ENCODE measurements around the gene DIAPH1. TPM values are rescaled to one million over a fixed set of nuclear protein-coding genes. Genes with fewer than 3 reads are reported as not detected.

The DIAPH1 gene
- total RNA-seq, 1 donor from 2014 or later = 149 TPM

DNA sequence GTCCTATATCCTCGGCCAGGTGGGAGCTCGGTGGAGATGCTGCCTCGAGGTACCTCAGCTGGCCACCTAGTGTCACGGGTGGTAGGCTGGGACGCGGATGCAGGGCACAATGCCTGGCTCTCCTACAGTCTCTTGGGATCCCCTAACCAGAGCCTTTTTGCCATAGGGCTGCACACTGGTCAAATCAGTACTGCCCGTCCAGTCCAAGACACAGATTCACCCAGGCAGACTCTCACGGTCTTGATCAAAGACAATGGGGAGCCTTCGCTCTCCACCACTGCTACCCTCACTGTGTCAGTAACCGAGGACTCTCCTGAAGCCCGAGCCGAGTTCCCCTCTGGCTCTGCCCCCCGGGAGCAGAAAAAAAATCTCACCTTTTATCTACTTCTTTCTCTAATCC is 141.0 kb downstream of the DIAPH1 start:
- no peak overlapping the region for H3K4me3 Mint-ChIP-seq (ENCODE audit: unreplicated experiment)
- peaks cover 2% of the 10 kb centered on the region for H3K27me3 Mint-ChIP-seq (ENCODE audit: unreplicated experiment)
- peaks cover 33% of the 10 kb centered on the region for H3K4me1 Mint-ChIP-seq (ENCODE audit: unreplicated experiment)
- no peaks in the 10 kb centered on the region for H3K9me3 Mint-ChIP-seq (ENCODE audit: unreplicated experiment)
- DNase-seq (ENCODE audit: low spot score) = no peak
- H3K27ac Mint-ChIP-seq (ENCODE audit: unreplicated experiment) = no peak overlapping the region
- H3K36me3 Mint-ChIP-seq (ENCODE audit: low read depth, unreplicated experiment) = peaks cover 32% of the 10 kb centered on the region
- TF ChIP-seq, protein P1, sequence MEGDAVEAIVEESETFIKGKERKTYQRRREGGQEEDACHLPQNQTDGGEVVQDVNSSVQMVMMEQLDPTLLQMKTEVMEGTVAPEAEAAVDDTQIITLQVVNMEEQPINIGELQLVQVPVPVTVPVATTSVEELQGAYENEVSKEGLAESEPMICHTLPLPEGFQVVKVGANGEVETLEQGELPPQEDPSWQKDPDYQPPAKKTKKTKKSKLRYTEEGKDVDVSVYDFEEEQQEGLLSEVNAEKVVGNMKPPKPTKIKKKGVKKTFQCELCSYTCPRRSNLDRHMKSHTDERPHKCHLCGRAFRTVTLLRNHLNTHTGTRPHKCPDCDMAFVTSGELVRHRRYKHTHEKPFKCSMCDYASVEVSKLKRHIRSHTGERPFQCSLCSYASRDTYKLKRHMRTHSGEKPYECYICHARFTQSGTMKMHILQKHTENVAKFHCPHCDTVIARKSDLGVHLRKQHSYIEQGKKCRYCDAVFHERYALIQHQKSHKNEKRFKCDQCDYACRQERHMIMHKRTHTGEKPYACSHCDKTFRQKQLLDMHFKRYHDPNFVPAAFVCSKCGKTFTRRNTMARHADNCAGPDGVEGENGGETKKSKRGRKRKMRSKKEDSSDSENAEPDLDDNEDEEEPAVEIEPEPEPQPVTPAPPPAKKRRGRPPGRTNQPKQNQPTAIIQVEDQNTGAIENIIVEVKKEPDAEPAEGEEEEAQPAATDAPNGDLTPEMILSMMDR (IDR thresholded peaks at IDR 0.05; ENCODE audit: unreplicated experiment) = no peak

DNA sequence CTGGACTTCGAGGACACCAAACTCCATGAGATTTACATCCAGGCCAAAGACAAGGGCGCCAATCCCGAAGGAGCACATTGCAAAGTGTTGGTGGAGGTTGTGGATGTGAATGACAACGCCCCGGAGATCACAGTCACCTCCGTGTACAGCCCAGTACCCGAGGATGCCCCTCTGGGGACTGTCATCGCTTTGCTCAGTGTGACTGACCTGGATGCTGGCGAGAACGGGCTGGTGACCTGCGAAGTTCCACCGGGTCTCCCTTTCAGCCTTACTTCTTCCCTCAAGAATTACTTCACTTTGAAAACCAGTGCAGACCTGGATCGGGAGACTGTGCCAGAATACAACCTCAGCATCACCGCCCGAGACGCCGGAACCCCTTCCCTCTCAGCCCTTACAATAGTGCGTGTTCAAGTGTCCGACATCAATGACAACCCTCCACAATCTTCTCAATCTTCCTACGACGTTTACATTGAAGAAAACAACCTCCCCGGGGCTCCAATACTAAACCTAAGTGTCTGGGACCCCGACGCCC is 141.7 kb downstream of the DIAPH1 start:
- no peak overlapping the region for H3K27ac Mint-ChIP-seq (ENCODE audit: unreplicated experiment)
- H3K36me3 Mint-ChIP-seq (ENCODE audit: low read depth, unreplicated experiment) = peaks cover 27% of the 10 kb centered on the region
- H3K4me1 Mint-ChIP-seq (ENCODE audit: unreplicated experiment) = peaks cover 31% of the 10 kb centered on the region
- peak overlapping the region; percentile 96 for H3K4me3 Mint-ChIP-seq (ENCODE audit: unreplicated experiment)
- DNase-seq (ENCODE audit: low spot score) = no peak
- TF ChIP-seq, protein P1 (IDR thresholded peaks at IDR 0.05; ENCODE audit: unreplicated experiment) = no peak
- no peaks in the 10 kb centered on the region for H3K9me3 Mint-ChIP-seq (ENCODE audit: unreplicated experiment)
- peaks cover 2% of the 10 kb centered on the region for H3K27me3 Mint-ChIP-seq (ENCODE audit: unreplicated experiment)

DNA sequence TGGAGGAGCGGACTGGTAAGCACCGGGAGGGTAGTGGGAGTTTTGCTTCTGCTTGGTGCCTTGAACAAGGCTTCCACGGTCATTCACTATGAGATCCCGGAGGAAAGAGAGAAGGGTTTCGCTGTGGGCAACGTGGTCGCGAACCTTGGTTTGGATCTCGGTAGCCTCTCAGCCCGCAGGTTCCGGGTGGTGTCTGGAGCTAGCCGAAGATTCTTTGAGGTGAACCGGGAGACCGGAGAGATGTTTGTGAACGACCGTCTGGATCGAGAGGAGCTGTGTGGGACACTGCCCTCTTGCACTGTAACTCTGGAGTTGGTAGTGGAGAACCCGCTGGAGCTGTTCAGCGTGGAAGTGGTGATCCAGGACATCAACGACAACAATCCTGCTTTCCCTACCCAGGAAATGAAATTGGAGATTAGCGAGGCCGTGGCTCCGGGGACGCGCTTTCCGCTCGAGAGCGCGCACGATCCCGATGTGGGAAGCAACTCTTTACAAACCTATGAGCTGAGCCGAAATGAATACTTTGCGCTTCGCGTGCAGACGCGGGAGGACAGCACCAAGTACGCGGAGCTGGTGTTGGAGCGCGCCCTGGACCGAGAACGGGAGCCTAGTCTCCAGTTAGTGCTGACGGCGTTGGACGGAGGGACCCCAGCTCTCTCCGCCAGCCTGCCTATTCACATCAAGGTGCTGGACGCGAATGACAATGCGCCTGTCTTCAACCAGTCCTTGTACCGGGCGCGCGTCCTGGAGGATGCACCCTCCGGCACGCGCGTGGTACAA is 142.5 kb downstream of the DIAPH1 start:
- Mint-ChIP-seq H3K4me3 (ENCODE audit: unreplicated experiment) (peak overlapping the region; percentile 96), H3K9me3 (ENCODE audit: unreplicated experiment) (no peaks in the 10 kb centered on the region), H3K27ac (ENCODE audit: unreplicated experiment) (peak overlapping the region; percentile 95), H3K27me3 (ENCODE audit: unreplicated experiment) (peaks cover 2% of the 10 kb centered on the region), H3K4me1 (ENCODE audit: unreplicated experiment) (peaks cover 31% of the 10 kb centered on the region), H3K36me3 (ENCODE audit: low read depth, unreplicated experiment) (peaks cover 27% of the 10 kb centered on the region)
- TF ChIP-seq, protein P1 (IDR thresholded peaks at IDR 0.05; ENCODE audit: unreplicated experiment) = no peak
- peak; percentile 63 for DNase-seq (ENCODE audit: low spot score)

DNA sequence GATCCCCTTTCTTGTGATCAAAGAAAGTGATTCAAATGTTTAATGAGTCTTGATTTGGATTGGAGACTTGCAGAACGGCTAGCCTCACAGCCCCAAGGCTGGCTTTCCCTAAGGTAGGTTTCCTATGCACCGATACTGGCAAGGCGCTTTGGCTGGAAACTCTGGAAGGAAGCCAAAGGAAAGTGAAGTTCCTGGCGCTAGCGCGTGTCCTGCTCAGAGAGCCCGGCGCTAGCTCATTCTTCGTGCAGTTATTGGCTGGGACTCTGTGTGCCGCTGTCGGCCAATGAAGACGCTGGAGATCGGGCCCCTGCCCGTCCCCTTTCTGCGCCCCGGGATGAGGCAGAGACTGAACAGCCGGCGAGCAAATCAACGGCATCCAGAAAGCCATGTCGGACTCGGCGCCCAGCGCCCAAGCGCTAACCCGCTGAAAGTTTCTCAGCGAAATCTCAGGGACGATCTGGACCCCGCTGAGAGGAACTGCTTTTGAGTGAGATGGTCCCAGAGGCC is 143.1 kb downstream of the DIAPH1 start, which contains the start of gene PCDHGC3:
Gene PCDHGC3, plus strand, starts transcription at position 342 of the 507 bp plus-strand sequence. Its CDS starts 151 bp downstream, at position 493.
- H3K4me3 Mint-ChIP-seq (ENCODE audit: unreplicated experiment) = peak within 1 kb of the TSS; percentile 96

More for the DNA sequence above, 143.1 kb downstream of the DIAPH1 start, which contains the start of gene PCDHGC3:
- peaks cover 24% of the 10 kb centered on the region for H3K36me3 Mint-ChIP-seq (ENCODE audit: low read depth, unreplicated experiment)
- H3K27ac Mint-ChIP-seq (ENCODE audit: unreplicated experiment) = peak within 1 kb of the TSS; percentile 95
- peaks cover 31% of the 10 kb centered on the region for H3K4me1 Mint-ChIP-seq (ENCODE audit: unreplicated experiment)
- H3K9me3 Mint-ChIP-seq (ENCODE audit: unreplicated experiment) = no peaks in the 10 kb centered on the region
- TF ChIP-seq, protein P1 (IDR thresholded peaks at IDR 0.05; ENCODE audit: unreplicated experiment) = no peak
- peaks cover 2% of the 10 kb centered on the region for H3K27me3 Mint-ChIP-seq (ENCODE audit: unreplicated experiment)
- peak; percentile 82 for DNase-seq (ENCODE audit: low spot score)
